Left lung (tissue), 10 donors: ENCODE measurements around the gene MEX3D. TPM values are rescaled to one million over a fixed set of nuclear protein-coding genes. Genes with fewer than 3 reads are reported as not detected.

Source experiments
- ATAC-seq: fragments of 200-7000 bp; cut with Tn5 transposase; one replicate; pipeline ENCODE4 v1.9.1; 2020; ENCODE audit warnings: moderate library complexity
- DNase-seq, 4 donors: peaks; one replicate each; pipeline ENCODE4 v3.0.0-alpha.2; 2013 to 2020
- H3K27ac ChIP-seq, 2 donors: fragments of 200-600 bp; sonication (generic) in 1 of 2; one replicate each; pipeline versions ENCODE4 v1.5.0 to v1.8.0; 2020 to 2021
- H3K27me3 ChIP-seq, 2 donors: fragments of 200-600 bp; sonication (generic) in 1 of 2; one replicate each; pipeline versions ENCODE4 v1.5.0 to v1.8.0; 2020 to 2021
- H3K36me3 ChIP-seq, 2 donors: fragments of 200-600 bp; sonication (generic) in 1 of 2; one replicate each; pipeline versions ENCODE4 v1.5.0 to v1.8.0; 2020 to 2021
- H3K4me1 ChIP-seq, 2 donors: fragments of 200-600 bp; one replicate each; pipeline ENCODE4 v1.8.0; 2021
- H3K4me3 ChIP-seq, 2 donors: fragments of 200-600 bp; sonication (generic) in 1 of 2; one replicate each; pipeline versions ENCODE4 v1.5.0 to v1.8.0; 2020 to 2021; ENCODE audit warnings: mild to moderate bottlenecking in 1 of 2
- H3K9me3 ChIP-seq, 2 donors: fragments of 200-600 bp; sonication (generic) in 1 of 2; one replicate each; pipeline versions ENCODE4 v1.5.0 to v1.8.0; 2020 to 2021
- intact Hi-C, 2 donors: fragments of 100-400 bp; cut with DNase I; formaldehyde crosslinking; loops; one replicate each; pipeline versions ENCODE4 v1.11.2 to v1.14.2; 2022
- polyA plus RNA-seq, 6 donors: library from polyadenylated mRNA; unstranded; fragments of 120-200 nt; gene quantifications; one replicate each; pipeline ENCODE4 v1.2.1, GENCODE V29; 2013; ENCODE audit not compliant: insufficient read length in 6 of 6
- total RNA-seq, 2 donors: library from RNA; stranded (reverse); fragmentation: NEBNext Ultra II Directional; extraction: Animal tissue kit (Norgen Biotek cat#: 25700); gene quantifications; one replicate each; pipeline ENCODE4 v1.2.1, GENCODE V29; 2021
- TF ChIP-seq, protein P1 (sequence below), 2 donors: fragments of 200-600 bp; sonication (generic) in 1 of 2; IDR thresholded peaks; one replicate each; pipeline versions ENCODE4 v1.5.0 to v1.8.0; 2021; ENCODE audit warnings: antibody characterized with exemption in 2 of 2
- donor health status: DM: no; HTN: yes; CAD: no.
- donor health status: DM: no; HTN: no; CAD: no.

Gene MEX3D
- total and polyA plus RNA-seq, 8 donors, result 15.8 to 42.6 (median 26.3) TPM

DNA sequence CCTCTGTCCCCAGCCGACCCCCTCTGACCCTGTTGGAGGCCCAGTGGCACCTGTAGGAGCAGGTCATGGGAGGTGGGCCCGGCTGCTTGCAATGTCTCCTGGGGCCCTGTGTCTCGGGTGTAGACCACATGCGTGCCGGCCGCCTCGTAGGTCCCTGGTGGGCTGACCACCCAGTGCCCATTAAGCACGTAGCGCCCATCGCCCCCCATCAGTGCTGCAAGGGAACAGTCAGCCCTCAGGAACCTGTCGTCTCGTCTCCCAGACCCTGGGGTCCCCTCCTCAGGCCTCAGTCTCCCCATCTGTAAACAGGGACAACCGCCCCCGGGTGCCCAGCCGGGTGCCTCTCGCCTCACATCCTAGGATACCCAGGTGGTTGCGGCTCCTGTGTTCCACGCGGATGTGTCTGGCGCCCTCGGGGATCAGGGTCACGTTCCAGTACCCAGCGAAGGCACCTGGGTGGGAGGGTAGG is 60.9 kb downstream of the MEX3D start:
- intact Hi-C loops, result no loop called here
- DNase-seq, result no peak
- ATAC-seq, result no peak
- Histone ChIP-seq H3K27me3 (peaks cover 29 to 76% of the 10 kb centered on the region in 2 donors), H3K9me3 (no peaks in the 10 kb centered on the region), H3K36me3 (no peaks in the 10 kb centered on the region), H3K4me1 (peaks cover 0 to 10% of the 10 kb centered on the region in 2 donors), H3K4me3 (no peak overlapping the region), H3K27ac (peak overlapping the region in 1 of 2 donors; percentile 57)
- TF ChIP-seq, protein P1, sequence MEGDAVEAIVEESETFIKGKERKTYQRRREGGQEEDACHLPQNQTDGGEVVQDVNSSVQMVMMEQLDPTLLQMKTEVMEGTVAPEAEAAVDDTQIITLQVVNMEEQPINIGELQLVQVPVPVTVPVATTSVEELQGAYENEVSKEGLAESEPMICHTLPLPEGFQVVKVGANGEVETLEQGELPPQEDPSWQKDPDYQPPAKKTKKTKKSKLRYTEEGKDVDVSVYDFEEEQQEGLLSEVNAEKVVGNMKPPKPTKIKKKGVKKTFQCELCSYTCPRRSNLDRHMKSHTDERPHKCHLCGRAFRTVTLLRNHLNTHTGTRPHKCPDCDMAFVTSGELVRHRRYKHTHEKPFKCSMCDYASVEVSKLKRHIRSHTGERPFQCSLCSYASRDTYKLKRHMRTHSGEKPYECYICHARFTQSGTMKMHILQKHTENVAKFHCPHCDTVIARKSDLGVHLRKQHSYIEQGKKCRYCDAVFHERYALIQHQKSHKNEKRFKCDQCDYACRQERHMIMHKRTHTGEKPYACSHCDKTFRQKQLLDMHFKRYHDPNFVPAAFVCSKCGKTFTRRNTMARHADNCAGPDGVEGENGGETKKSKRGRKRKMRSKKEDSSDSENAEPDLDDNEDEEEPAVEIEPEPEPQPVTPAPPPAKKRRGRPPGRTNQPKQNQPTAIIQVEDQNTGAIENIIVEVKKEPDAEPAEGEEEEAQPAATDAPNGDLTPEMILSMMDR (IDR thresholded peaks at IDR 0.05), result no peak

DNA sequence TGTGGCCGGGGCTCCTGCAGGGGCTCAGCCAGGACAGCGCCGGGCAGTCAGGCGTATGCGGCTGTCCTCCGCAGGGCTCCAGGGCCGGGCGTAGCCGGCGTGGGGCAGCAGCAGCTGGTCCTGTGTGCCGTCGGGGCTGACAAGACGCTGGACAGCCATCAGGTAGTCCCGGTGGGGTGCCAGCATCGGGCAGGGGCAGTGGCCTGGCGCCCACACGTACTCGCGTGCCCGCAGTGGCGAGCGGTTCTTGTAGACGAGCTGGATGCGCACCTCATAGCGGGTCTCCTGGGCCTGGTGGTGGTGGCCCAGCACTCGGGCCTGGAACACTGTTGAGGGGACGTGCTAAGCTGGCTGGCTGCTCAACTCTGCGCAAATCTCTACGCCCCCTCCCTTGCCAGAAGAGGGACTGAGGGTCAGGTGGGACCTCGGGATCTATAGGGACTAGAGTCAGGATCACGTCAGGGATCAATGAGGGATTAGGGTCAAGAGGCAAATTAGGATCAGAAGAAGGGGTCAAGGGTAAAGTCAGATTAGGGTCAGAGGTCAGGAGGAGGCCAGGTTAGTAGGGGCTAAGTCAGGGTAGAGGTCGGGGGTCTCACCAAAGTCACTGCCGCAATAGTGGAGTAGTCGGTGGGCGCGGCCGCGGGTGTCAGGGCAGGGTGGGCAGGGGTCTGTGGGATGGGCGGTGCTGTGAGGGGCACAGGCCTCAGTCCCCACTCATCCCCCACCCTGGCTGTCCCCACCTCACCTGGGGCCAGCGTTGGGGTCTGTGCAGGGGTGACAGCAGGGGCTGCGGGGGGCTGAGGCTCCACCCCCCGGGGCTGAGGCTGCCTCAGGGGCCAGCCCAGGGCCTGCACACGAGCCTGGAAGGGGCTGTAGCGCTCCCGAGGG is 61.9 kb downstream of the MEX3D start:
- Histone ChIP-seq H3K9me3 (no peaks in the 10 kb centered on the region), H3K4me3 (no peak overlapping the region), H3K27ac (no peak overlapping the region), H3K27me3 (peaks cover 20 to 76% of the 10 kb centered on the region in 2 donors), H3K4me1 (peaks cover 0 to 10% of the 10 kb centered on the region in 2 donors), H3K36me3 (no peaks in the 10 kb centered on the region)
- intact Hi-C loops, result no loop called here
- ATAC-seq, result no peak
- TF ChIP-seq, protein P1 (IDR thresholded peaks at IDR 0.05), result no peak
- DNase-seq, result peak in 1 of 4 donors; percentile 67

DNA sequence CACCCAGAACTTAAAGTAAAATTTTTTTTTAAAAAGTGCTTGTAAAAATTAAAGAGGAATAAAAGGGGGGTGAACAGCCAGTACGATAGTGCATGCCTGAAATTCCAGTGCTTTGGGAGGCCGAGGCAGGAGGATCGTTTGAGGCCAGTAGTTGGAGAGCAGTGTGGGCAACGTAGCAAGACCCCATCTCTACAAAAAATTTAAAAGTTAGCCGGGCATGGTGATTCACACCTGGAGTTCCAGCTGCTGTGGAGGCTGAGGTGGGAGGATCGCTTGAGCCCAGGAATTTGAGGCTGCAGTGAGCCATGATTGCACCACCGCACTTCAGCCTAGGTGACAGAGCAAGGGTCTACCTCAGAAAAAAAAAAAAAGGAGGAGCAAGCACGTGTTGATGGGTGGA is 63.1 kb downstream of the MEX3D start:
- no peak for ATAC-seq
- no peak for DNase-seq
- H3K27ac ChIP-seq, result no peak overlapping the region
- H3K9me3 ChIP-seq, result no peaks in the 10 kb centered on the region
- TF ChIP-seq, protein P1 (IDR thresholded peaks at IDR 0.05), result no peak
- no peaks in the 10 kb centered on the region for H3K36me3 ChIP-seq
- H3K27me3 ChIP-seq, result peaks cover 20 to 68% of the 10 kb centered on the region in 2 donors
- intact Hi-C loops, result no loop called here
- H3K4me1 ChIP-seq, result peaks cover 0 to 10% of the 10 kb centered on the region in 2 donors
- H3K4me3 ChIP-seq, result no peak overlapping the region

Other genes starting within 250 kb of the MEX3D start
- gene NDUFS7, start 184.4 kb downstream of the MEX3D start, total RNA-seq, result 10 to 100 TPM; 84.4 to 85.4 TPM
- 10 to 100 TPM; 30.3 to 50.6 (median 36.6) TPM for gene NDUFS7, start 184.4 kb downstream of the MEX3D start, polyA plus RNA-seq
- gene GAMT, start 166.8 kb downstream of the MEX3D start, total RNA-seq, result 10 to 100 TPM in 1 of 2 donors, 1 to 10 TPM in 1; 5.9 to 19.2 TPM
- gene GAMT, start 166.8 kb downstream of the MEX3D start, polyA plus RNA-seq, result 10 to 100 TPM; 19.4 to 26.1 (median 24.3) TPM
- 100 to 1,000 TPM in 1 of 2 donors, 10 to 100 TPM in 1; 87.6 to 132 TPM for gene DAZAP1, start 160.7 kb downstream of the MEX3D start, total RNA-seq
- gene DAZAP1, start 160.7 kb downstream of the MEX3D start, polyA plus RNA-seq, result 100 to 1,000 TPM in 1 of 6 donors, 10 to 100 TPM in 5; 86.4 to 108 (median 93.7) TPM
- 100 to 1,000 TPM; 942 to 951 TPM for gene RPS15, start 129.9 kb downstream of the MEX3D start, total RNA-seq
- 100 to 1,000 TPM; 673 to 987 (median 817) TPM for gene RPS15, start 129.9 kb downstream of the MEX3D start, polyA plus RNA-seq
- under 1 TPM; 0.06 to 0.10 TPM for gene APC2, start 118.2 kb downstream of the MEX3D start, total RNA-seq
- 1 to 10 TPM in 3 of 6 donors, under 1 TPM in 3; 0.42 to 1.4 (median 0.91) TPM for gene APC2, start 118.2 kb downstream of the MEX3D start, polyA plus RNA-seq
- gene C19orf25, start 89.1 kb downstream of the MEX3D start, total RNA-seq, result 10 to 100 TPM; 31.1 to 32.2 TPM
- gene C19orf25, start 89.1 kb downstream of the MEX3D start, polyA plus RNA-seq, result 10 to 100 TPM; 17.7 to 27.8 (median 22.8) TPM
- 1 to 10 TPM; 1.9 to 3.2 TPM for gene PCSK4, start 78.0 kb downstream of the MEX3D start, total RNA-seq
- 1 to 10 TPM; 3.4 to 6.1 (median 4.3) TPM for gene PCSK4, start 78.0 kb downstream of the MEX3D start, polyA plus RNA-seq
- 1 to 10 TPM; 1.6 to 2.0 TPM for gene REEP6, start 77.1 kb downstream of the MEX3D start, total RNA-seq
- 1 to 10 TPM; 3.1 to 5.9 (median 3.8) TPM for gene REEP6, start 77.1 kb downstream of the MEX3D start, polyA plus RNA-seq
- gene ADAMTSL5, start 55.3 kb downstream of the MEX3D start, total RNA-seq, result 1 to 10 TPM; 3.0 to 5.3 TPM
- gene ADAMTSL5, start 55.3 kb downstream of the MEX3D start, polyA plus RNA-seq, result under 1 TPM; 0.32 to 0.86 (median 0.53) TPM
- gene PLK5, start 44.2 kb downstream of the MEX3D start, total RNA-seq, result not detected
- under 1 TPM; 0.09 to 0.32 (median 0.18) TPM for gene PLK5, start 44.2 kb downstream of the MEX3D start, polyA plus RNA-seq
- gene MBD3, start 24.5 kb upstream of the MEX3D start, total RNA-seq, result 10 to 100 TPM; 64.7 to 91.9 TPM
- 10 to 100 TPM; 40.4 to 70.7 (median 54.4) TPM for gene MBD3, start 24.5 kb upstream of the MEX3D start, polyA plus RNA-seq
- gene UQCR11, start 37.1 kb upstream of the MEX3D start, total RNA-seq, result 100 to 1,000 TPM; 200 to 232 TPM
- gene UQCR11, start 37.1 kb upstream of the MEX3D start, polyA plus RNA-seq, result 100 to 1,000 TPM in 1 of 6 donors, 10 to 100 TPM in 5; 60.4 to 103 (median 79.5) TPM
- 10 to 100 TPM; 57.9 to 67.1 TPM for gene TCF3, start 84.3 kb upstream of the MEX3D start, total RNA-seq
- gene TCF3, start 84.3 kb upstream of the MEX3D start, polyA plus RNA-seq, result 100 to 1,000 TPM; 103 to 149 (median 128) TPM
- gene ONECUT3, start 185.2 kb upstream of the MEX3D start, total RNA-seq, result not detected
- under 1 TPM; 0.06 to 0.08 (median 0.07) TPM for gene ONECUT3, start 185.2 kb upstream of the MEX3D start, polyA plus RNA-seq
- gene ATP8B3, start 244.0 kb upstream of the MEX3D start, total RNA-seq, result 1 to 10 TPM; 1.9 to 2.5 TPM
- 1 to 10 TPM in 5 of 6 donors, under 1 TPM in 1; 0.89 to 2.1 (median 1.3) TPM for gene ATP8B3, start 244.0 kb upstream of the MEX3D start, polyA plus RNA-seq